NCI-H2171 treated with DMSO at 0.1 percent for 48 hours (cell line): ENCODE measurements around the gene SMIM27.
"Not testable (repeated sequence)": the region's sequence is repeated elsewhere in the genome, so short reads cannot be mapped to it uniquely, and the experiment has no call there.

ENCODE experiments used
- DNase-seq: peaks from one replicate; lab custom pipeline; 2025; lab: John Stamatoyannopoulos, UW

Gene SMIM27, protein sequence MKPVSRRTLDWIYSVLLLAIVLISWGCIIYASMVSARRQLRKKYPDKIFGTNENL

DNA sequence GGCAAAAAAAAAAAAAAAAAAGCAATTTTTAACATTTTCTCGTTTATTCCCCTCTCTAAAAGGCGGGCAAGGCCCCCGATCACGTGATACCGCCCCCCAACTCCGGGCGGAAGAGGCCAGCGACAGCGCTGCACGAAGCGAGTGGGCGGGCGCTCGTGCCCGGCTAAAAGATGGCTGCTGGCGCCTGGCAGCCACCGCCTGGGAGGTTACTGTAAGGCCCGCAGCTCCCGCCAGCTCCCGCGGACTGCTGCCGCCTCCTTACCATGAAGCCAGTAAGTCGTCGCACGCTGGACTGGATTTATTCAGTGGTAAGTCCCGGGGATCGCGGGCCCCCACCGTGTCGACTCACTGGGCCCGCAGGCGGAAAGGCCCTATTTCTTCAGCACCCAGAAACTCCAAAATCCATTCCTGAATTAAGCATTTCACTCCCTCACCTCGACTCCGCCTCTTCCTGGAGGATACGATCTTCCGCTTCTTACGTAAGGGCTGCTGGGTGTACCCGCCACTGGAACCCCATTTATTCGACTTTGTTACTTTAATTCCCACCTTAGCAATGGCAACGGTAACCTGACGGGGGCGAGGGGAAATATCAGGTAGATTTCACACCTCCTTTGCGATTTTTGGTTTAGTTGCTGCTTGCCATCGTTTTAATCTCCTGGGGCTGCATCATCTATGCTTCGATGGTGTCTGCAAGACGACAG, at the start of gene SMIM27, which contains the start of gene TOPORS:
SMIM27 (plus strand) TSS at position 156 of the 701 bp plus-strand sequence; CDS start at position 264, 108 bp downstream.
TOPORS (minus strand) TSS at position 415 of the 701 bp plus-strand sequence; CDS start at position 265, 150 bp downstream.
- peak; percentile 89 for DNase-seq

DNA sequence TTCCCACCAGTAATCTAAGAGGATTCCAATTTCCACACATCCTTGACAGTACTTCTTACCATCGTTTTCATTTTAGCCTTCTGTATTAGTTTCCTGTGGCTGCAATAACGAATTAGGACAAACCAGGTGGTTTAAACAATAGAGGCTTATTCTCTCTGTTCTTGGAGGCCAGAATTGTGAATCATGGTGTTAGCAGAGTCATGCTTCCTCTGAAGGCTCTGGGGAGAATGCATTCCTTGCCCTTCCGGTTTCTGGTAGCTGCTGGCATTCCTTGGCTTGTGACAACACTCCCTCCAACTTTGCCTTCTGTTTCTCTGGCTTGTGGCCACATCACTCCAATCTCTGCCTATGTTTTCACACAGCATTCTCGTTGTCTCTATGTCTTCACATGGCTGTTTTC, 49.7 kb upstream of the SMIM27 start:
- DNase-seq, result no peak

DNA sequence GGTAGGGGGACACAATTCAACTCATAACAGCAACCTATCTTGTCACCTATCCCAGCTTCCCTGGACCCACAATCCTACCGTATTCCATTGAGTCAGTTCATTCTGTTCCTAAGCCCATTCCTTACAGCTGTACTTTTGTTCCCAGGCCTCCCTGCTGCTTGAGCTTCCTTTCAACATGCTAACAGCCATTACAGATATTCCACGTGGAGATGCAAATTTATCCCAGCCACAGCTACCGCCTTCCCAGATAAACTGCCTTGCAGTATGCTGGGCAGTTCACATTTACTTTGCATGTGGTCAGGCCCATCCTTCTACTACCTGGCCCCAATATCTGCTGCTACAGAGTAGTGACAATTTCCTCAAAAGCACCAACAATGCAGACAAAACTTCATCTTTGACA, 49.1 kb upstream of the SMIM27 start:
- DNase-seq, result no peak

DNA sequence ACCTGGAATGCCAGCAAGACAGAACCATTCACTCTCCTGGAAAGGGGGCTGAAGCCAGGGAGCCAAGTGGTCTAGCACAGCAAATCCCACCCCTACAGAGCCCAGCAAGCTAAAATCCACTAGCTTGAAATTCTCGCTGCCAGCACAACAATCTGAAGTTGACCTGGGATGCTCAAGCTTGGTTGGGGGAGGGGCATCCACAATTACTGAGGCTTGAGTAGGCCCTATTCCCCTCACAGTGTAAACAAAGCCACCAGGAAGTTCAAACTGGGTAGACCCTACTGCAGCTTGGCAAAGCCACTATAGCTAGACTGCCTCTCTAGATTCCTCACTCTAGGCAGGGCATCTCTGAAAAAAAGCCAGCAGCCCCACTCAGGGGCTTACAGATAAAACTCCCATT, 43.4 kb upstream of the SMIM27 start:
- DNase-seq, result no peak

DNA sequence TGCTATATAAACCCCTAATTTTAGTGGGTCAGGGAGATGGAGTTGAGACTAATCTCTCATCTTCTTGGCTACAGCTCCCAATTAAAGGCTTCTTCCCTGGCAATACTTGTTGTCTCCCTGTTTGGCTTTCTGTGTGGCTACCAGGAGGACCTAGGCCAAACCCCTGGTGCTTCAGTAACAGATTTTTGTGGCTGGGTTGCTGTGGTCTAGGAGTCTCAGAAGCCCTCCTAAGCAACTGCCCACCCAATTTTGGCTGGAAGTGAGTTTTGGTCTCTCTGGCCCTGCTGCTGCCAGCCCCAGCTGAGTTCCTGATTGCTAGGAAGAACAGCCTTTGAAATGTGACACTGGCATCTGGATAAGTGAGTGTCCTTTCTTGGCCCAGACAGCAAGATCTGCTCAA, 35.9 kb upstream of the SMIM27 start:
- no peak for DNase-seq

DNA sequence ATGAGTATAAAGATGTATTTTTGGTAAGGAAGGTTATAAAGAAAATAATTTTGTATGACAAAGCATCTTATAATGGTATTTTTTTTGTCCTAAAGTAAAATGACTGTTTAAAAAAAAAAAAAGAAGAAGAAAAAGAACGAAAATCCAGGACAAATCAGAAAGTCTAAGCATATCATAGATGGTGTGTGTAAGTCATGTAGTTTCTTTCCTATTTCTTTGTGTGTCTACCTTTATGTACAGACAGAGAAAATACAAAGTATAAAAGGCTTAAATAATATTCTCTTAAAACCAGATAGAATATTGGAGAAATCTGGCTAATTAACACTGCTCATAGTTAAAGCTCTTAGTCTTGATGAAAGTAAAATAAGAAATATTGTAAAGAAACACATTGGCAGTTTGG, 33.9 kb upstream of the SMIM27 start:
- no peak for DNase-seq

DNA sequence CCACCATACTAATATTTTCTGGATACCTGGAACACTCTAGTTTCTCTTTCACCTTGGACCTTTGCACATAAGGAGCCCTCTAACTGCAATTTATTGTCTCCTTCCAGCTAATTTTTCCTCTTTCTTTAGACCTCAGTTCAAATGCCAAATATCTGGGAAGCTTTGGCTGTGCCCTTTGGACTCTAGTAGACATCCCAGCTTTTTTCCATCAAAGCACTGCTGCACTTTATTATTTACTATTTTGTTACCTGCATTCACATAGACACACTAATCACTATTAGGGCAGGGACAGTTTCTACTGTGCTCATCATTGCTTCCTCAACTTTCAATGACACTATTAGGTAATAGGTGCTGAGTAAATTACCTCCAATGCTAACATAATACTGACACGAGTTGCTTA, 28.2 kb upstream of the SMIM27 start:
- DNase-seq, result no peak

DNA sequence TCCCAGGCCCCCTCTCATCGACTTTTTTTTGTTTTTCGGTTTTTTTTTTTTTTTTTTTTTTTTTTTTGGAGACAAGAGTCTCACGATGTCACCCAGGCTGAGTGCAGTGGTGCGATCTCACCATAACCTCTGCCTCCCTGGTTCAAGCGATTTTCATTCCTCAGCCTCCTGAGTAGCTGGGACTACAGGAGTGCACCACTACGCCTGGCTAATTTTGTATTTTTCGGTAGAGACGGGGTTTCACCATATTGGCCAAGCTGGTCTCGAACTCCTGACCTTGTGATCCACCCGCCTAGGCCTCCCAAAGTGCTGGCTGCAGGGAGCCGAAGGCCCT, 27.6 kb upstream of the SMIM27 start:
- not testable (repeated sequence) for DNase-seq

DNA sequence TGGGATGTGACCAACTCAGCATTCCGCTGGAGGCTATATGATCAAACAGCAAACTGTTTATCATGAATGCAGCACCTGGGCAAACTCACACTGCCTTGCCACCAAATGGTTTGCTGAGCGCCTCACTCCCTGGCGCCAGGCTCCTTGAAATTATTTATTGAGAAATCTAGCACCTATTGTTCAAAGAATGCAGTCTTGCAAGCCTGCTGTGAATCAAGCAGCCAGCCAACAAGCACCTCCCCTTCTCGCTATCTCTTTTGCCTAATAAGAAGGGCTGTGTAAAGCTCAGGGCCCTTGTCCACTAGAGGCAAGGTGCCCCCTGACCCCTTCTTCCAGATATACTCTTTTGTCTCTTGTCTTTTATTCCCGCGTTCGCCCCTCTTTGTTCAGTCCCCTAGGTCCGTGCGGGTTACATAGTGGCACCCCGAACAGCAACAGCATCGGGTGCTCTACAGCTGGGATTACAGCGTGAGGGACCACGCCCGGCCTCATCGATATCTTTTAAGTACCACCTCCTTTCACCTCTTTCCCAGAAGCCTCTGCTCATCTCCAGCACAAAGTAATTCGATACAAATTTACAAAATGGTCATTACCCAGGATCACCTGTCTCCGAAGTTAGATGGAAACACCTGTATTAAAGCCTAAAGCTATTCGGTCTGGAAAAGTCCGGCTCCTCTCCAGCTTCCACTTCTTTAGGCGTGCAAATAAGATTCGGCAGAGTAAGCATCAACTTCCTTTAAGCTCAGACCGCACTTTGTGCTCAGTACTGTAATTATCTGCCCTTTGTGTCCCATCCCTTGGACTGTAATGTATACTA, 27.0 kb upstream of the SMIM27 start:
- DNase-seq, result no peak

DNA sequence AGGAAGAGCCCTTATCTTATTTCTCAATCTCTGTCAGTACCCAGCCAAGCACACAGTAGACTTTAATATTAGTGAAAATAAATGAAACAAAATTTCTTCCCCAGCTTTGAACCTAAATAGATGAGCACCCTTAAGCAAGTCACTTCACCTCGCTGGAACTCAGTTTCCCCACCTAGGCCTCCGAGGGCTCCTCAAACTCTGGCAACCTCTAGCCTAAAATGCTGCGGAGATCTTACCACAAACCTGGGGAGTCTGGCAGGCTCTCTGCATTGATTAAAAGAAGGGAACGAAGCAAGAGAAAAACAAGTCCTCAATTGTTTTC, 26.5 kb upstream of the SMIM27 start:
- no peak for DNase-seq

DNA sequence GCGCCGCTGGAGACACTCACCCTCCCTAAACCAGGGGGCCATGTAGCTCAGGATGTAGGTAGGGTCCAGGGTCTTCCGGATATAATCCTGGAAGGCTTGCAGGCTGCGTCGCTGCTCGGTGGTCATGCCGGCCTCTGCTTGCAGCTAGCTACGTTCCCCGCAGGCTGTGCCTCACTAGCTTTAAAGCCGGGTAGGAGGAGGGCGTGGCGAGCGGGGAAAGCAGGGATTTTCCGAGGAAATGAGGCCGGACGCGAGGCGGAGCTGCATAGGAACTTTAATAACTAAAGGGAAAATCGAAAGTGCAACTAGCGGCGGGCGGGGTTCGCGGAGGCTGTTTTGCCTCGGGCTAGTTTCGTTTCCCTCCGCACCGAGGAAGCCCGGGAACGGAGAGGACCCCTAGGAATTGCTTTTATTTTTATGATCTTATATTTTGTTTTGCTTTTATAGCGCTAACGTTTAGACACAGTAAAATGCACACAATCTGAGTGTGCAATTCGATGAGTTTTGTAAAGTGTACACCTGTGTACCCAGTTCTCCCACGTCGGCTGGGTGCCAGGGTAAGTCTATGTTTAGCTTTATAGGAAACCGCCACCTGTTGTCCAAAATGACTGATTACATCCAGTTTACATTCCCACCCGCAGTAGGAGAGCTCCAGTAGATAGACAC, 26.0 kb upstream of the SMIM27 start, which contains the start of gene RIGI:
RIGI (minus strand) TSS at position 156 of the 666 bp plus-strand sequence; CDS start at position 126, 30 bp downstream.
- peak; percentile 68 for DNase-seq

DNA sequence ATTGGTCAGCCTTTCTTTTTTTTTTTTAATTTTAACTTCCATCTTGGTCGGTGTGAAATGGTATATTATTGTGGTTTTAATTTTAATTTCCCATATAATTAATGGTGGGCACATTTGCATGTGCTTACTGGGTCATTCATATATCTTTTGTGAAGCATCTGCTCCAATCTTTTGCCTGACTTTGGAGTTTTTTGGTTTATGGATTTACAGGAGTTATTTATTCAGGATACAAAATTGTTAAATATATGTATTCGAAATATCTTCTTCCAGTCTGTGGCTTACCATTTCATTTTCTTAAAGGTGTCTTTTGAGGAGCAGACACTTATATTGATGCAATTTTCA, 25.4 kb upstream of the SMIM27 start:
- no peak for DNase-seq

DNA sequence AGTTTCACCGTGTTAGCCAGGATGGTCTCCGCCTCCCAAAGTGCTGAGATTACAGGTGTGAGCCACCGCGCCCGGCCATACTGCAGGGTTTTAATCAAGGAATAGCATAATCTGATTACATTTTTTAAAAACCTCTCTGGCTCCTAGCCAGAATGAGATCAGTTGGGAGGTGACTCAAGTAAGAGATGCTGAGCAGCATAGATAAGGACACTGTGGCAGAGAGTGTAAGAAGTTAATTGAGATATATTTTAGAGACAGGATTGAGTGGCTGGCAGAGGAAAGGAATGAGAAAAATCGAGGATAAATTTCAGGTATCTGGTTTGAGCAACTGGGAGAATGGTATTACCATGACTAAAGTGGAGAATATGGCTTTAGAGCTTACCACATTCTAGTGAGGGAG, 18.8 kb upstream of the SMIM27 start:
- no peak for DNase-seq

DNA sequence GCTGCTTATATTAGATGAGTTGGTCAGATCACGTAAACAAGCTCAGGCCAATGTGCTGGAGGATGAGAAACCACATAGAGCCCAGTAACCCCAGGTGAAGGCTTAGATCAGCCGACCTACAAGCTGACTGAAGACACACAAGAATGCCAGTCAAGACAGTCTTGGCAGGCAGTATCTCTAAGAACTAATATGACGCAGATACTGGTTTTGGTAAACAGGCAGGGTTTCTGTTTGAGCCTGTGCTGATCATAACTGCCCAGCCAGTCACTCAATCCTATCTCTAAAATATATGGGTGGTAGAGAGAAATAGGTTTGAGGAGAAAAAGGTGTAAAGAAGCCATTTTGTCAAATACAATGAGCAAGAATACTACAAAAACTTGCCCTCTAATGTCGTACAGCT, 18.3 kb upstream of the SMIM27 start:
- no peak for DNase-seq

DNA sequence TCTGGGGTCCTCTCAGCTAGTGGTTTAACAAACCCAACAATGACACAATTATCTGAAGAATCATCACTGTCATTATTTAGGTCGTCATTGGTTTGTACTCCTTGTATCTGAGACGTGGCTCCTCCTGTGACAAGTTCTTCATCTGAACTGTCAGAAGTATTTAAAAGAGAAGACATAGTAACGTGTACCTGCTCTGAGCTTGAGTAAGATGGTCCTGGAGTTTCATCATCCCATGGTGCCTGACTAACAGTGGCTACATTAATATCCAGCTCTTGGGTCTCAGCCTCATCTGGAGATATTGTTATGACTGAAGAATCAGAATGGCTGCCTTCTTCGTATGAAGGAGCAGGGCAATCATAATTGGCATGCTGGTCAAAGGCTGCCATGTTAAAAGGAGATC, 9.1 kb upstream of the SMIM27 start:
- DNase-seq, result no peak

DNA sequence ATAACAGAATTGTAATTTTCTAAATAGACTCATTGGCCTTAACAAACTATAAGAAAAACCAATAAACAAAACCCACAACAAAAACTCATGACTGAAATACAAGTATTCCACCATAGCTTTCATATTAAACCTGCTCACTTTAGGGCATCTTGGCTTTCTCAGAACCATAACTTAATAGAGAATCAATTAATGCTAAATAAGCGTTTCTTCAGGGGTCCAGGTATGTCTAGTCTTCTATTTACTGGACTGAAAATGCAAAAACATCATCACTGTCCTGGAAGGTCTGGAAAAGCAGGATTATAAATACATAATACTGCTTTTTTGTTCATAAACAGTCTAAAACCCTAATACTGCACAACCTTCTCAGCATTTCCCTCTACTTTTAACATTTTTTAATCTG, 6.2 kb upstream of the SMIM27 start:
- DNase-seq, result no peak

DNA sequence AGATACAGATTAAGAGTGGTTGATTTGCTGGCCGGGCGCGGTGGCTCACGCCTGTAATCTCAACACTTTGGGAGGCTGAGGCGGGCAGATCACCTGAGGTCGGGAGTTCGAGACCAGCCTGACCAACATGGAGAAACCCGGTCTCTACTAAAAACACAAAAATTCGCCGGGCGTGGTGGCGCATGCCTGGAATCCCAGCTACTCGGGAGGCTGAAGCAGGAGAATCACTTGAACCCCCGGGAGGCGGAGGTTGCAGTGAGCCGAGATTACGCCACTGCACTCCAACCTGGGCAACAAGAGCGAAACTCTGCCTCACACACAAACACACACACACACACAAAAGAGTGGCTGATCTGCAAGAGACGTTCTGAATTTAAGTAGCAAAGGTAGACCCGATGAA, 3.9 kb upstream of the SMIM27 start:
- DNase-seq, result not testable (repeated sequence)

DNA sequence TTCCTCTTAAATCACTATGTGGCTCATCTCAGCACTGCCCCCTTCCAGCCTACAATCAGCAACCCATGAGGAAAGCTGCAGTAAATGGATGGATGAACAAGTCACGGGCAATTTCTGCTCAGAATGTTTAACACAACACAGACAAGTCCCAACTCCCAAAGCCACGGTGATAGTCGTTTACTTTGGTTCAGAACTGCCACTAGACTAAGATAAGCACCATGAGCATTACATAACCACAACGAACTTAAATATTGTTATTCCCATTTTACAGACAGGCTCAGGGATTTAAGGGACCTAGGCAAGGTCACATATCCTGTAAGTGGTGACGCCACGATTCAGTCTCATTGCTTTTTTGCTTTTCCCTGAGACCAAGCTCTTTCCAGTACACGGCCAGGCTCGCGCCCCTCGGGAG, 2.0 kb upstream of the SMIM27 start:
- DNase-seq, result no peak

DNA sequence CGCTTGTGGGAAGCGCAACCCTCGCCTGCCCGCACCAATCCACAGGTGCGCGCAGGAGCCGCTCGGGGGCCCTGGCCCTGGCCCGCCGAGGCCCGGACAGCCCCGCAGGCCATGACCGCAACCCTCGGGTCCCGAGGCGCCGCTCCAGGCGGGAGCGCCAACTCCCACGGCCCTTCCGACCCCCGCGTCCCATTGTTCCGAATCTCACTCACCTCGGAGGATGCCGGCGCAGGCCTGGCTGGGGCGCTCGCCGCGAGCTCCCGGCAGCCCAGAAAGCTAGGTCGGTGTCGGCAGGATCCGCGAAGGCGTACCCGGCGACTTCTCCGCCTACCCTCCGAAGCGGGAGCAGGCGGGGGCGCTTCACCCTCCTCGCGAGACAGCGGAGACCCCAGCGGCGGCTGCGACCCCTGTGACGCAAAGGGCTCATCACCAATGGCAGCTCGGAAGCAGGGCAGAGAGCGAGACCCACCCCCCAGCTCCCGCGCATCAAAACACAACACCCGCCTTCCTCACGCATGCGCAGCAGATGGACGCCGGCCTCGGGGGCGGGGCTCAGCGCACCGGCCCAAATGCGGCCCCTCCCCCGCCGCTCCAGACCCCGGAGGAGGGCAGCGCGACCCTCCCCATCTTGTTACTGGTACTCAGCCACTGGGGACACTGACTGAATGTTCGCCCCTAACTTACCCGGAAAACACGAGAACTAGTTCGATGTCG, 1.4 kb upstream of the SMIM27 start:
- DNase-seq, result peak; percentile 88

DNA sequence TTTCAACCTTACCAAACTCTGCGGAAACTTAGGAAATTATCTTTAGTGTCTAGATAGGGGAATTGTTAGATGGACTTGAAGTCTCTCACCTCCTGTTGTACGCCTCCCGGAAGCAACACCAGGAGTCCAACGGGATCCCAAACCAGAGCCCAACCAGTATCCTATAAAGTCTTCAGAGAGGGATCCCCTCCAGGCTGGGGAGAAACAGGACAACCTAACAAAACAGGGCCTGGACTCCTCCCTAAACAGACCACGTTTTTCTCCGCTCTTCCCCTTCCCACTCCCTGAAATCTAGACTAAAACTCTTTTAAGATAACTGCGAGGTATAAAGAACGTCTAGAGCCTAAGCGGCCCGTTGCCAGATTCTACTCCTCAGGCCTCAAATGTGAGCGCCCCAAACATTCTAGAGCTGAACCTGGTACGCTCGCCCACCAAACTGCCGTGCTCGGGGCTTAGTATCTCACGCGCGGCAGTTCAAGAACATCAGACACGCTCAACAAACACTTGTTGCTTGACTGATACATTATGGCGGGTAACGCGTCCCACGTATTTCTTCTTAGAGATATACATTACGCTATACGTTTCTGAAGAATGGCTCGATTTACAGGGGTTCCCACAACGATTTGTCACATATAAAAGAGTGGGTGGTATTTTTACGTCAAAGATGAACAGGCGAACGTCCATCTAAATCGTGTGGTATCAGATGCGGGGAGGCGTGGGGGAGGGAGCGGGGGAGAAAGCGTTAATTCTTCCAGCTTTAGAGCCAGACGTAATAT, 663 bp upstream of the SMIM27 start:
- DNase-seq, result peak; percentile 53

DNA sequence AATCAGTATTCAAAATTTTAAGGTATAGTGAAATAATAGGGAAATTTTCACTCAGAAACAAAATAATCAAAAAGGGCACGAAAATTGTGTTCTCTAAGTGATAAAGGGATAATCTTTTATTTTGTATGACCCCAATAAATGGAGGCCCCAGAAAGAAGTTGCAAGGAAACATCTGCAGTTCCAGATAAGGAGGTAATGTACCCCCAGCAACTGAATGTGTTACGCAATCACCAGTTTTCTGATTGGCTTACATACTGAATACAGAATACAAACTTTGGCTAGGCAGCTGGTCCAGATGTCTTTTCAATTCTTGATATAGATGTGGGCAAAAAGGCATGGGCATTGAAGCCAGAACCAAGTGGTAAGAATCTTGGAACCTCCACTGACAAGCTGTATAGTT, 2.0 kb downstream of the SMIM27 start:
- no peak for DNase-seq

DNA sequence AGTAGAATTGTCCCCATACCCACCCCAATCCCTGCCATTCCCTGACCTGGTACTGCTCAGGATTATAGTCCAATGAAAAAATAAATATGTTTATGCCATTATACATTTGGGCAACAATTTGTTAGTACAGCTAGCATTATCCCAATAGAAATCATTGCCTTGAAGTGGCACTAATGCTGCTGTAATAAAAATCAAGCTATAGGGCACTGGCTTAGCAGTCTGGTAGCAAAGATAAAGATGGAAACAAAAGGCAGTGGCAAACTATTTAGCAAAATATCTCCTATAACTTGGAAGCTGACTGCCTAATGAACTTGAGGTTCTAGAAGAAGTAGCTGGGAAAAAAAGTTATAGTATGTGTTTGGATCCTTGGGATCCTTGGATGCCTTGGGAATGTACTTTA, 2.5 kb downstream of the SMIM27 start:
- DNase-seq, result no peak
